MM.1S (cell line): Measurements from ENCODE around the gene APOBEC3G.
"Not testable (repeated sequence)": the region's sequence is repeated elsewhere in the genome, so short reads cannot be mapped to it uniquely, and the experiment has no call there.

Source experiments
- DNase-seq: peaks from one replicate; pipeline ENCODE4 v3.0.0-alpha.2; 2015
- H2AFZ ChIP-seq: fragments of 300-600 bp; sonication (generic); 2 replicates; pipeline ENCODE4 v1.6.0; 2016; ENCODE audit warnings: antibody characterized with exemption, low read length
- H3F3A ChIP-seq: fragments of 300-600 bp; sonication (generic); 2 replicates; pipeline ENCODE4 v1.6.1; 2016; ENCODE audit warnings: mild to moderate bottlenecking, antibody characterized with exemption, low read length, moderate library complexity, mixed read lengths; ENCODE audit not compliant: insufficient read depth
- H3K27ac ChIP-seq: fragments of 300-600 bp; sonication (generic); 2 replicates; pipeline ENCODE4 v1.5.1; 2016; ENCODE audit warnings: mild to moderate bottlenecking, low read length
- H3K27me3 ChIP-seq: fragments of 300-600 bp; sonication (generic); replicated peaks from 2 replicates; pipeline ENCODE4 v1.6.0; 2016; ENCODE audit warnings: low read length; ENCODE audit not compliant: insufficient read depth
- H3K36me3 ChIP-seq: fragments of 300-600 bp; sonication (generic); replicated peaks from 2 replicates; pipeline ENCODE4 v1.6.1; 2016; ENCODE audit warnings: mild to moderate bottlenecking, low read length, mixed read lengths; ENCODE audit not compliant: insufficient read depth
- H3K4me1 ChIP-seq: fragments of 300-600 bp; sonication (generic); 2 replicates; pipeline ENCODE4 v1.6.1; 2016; ENCODE audit warnings: low read length, mixed read lengths
- H3K4me2 ChIP-seq: fragments of 300-600 bp; sonication (generic); 2 replicates; pipeline ENCODE4 v1.6.0; 2016; ENCODE audit warnings: low read depth, low read length
- H3K4me3 ChIP-seq: fragments of 300-600 bp; sonication (generic); 2 replicates; pipeline ENCODE4 v1.5.1; 2016; ENCODE audit warnings: low read length, mixed read lengths
- H3K79me2 ChIP-seq: fragments of 300-600 bp; sonication (generic); 2 replicates; pipeline ENCODE4 v1.6.1; 2016; ENCODE audit warnings: mixed run types, low read length, mixed read lengths
- H3K9ac ChIP-seq: fragments of 300-600 bp; sonication (generic); 2 replicates; pipeline ENCODE4 v1.6.1; 2016; ENCODE audit warnings: low read length, mixed read lengths
- H3K9me2 ChIP-seq: fragments of 300-600 bp; sonication (generic); replicated peaks from 2 replicates; pipeline ENCODE4 v1.6.1; 2016; ENCODE audit warnings: mild to moderate bottlenecking, low read length, mixed read lengths; ENCODE audit not compliant: insufficient read depth
- H3K9me3 ChIP-seq: fragments of 300-600 bp; sonication (generic); replicated peaks from 2 replicates; pipeline ENCODE4 v1.6.1; 2016; ENCODE audit warnings: mild to moderate bottlenecking, low read length, mixed read lengths; ENCODE audit not compliant: insufficient read depth
- H4K20me1 ChIP-seq: fragments of 300-600 bp; sonication (generic); 2 replicates; pipeline ENCODE4 v1.6.1; 2016; ENCODE audit warnings: mild to moderate bottlenecking, low read length, moderate library complexity, mixed read lengths; ENCODE audit not compliant: insufficient read depth
- EZH2 ChIP-seq: fragments of 300-600 bp; sonication (generic); optimal IDR thresholded peaks from 2 replicates; pipeline ENCODE3; 2017; ENCODE audit warnings: low read depth, mild to moderate bottlenecking, antibody characterized with exemption, low read length, mixed read lengths
- EZH2phosphoT487 ChIP-seq: fragments of 300-600 bp; sonication (generic); IDR thresholded peaks from 2 replicates; pipeline ENCODE4 v1.6.1; 2018; ENCODE audit warnings: antibody characterized with exemption, low read length
- TF ChIP-seq, protein P1 (sequence below): fragments of 300-600 bp; sonication (generic); IDR thresholded peaks from 2 replicates; pipeline ENCODE4 v1.5.1; 2016; ENCODE audit warnings: antibody characterized with exemption, low read length, mixed read lengths

The APOBEC3G gene

DNA sequence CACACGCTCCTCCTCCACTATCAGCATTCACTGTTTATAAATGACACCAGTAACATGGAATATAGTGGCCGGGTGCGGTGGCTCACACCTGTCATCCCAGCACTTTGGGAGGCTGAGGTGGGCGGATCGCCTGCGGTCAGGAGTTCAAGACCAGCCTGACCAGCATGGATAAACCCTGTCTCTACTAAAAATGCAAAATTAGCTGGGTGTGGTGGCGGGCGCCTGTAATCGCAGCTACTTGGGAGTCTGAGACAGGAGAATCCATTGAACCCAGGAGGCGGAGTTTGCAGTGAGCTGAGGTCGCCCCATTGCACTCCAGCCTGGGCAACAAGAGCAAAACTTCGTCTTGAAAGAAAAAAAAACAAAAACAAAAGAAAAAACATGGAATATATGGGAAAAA lies 837 bp downstream of the APOBEC3G start:
- Histone ChIP-seq H3F3A (peaks cover 22% of the 10 kb centered on the region), H3K27ac (peak overlapping the region; percentile 70; the same call in 1 of the 2 replicates), H3K9ac (peak overlapping the region; percentile 76; the same call in 1 of the 2 replicates), H3K4me2 (peak overlapping the region; percentile 76), H3K4me1 (peaks cover 13% of the 10 kb centered on the region), H3K4me3 (peak overlapping the region; percentile 91), H3K79me2 (peaks cover 34% of the 10 kb centered on the region)
- H3K36me3 ChIP-seq, H3K27me3 ChIP-seq, H3K9me3 ChIP-seq, H4K20me1 ChIP-seq, H2AFZ ChIP-seq, DNase-seq, H3K9me2 ChIP-seq: not testable (repeated sequence)

DNA sequence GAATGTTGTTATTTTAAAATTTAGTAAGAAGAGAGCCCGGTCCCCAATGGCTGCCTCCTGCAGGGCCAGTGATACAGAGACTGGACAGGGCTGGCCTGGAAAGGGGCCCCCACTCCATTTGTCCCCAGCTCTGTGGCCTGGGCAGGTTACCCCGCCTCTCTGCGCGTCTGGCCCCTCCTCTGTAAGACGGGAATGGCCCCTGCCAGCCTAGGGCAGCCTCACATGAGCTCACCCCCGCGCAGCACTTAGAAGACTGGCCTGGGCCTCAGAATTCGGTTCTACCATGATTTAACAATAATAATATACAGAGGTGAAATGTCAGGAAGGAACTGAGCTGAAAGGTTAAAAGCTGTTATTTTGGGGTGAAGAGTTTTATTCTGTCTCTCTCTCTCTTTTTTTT lies 1.3 kb downstream of the APOBEC3G start:
- Histone ChIP-seq H3K4me1 (peaks cover 9% of the 10 kb centered on the region), H2AFZ (no peak overlapping the region), H3K27me3 (no peaks in the 10 kb centered on the region), H3F3A (peaks cover 18% of the 10 kb centered on the region), H3K27ac (no peak overlapping the region), H4K20me1 (no peaks in the 10 kb centered on the region), H3K9me2 (no peaks in the 10 kb centered on the region), H3K4me3 (0 out of 2 replicates have a peak overlapping the region, but pooled peaks have one; percentile 91), H3K9ac (no peak overlapping the region), H3K4me2 (peak overlapping the region; percentile 76; the same call in 1 of the 2 replicates), H3K36me3 (no peaks in the 10 kb centered on the region), H3K79me2 (peaks cover 34% of the 10 kb centered on the region), H3K9me3 (no peaks in the 10 kb centered on the region)
- DNase-seq = no peak
- TF ChIP-seq, protein P1, sequence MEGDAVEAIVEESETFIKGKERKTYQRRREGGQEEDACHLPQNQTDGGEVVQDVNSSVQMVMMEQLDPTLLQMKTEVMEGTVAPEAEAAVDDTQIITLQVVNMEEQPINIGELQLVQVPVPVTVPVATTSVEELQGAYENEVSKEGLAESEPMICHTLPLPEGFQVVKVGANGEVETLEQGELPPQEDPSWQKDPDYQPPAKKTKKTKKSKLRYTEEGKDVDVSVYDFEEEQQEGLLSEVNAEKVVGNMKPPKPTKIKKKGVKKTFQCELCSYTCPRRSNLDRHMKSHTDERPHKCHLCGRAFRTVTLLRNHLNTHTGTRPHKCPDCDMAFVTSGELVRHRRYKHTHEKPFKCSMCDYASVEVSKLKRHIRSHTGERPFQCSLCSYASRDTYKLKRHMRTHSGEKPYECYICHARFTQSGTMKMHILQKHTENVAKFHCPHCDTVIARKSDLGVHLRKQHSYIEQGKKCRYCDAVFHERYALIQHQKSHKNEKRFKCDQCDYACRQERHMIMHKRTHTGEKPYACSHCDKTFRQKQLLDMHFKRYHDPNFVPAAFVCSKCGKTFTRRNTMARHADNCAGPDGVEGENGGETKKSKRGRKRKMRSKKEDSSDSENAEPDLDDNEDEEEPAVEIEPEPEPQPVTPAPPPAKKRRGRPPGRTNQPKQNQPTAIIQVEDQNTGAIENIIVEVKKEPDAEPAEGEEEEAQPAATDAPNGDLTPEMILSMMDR = no peak
- no peak for TF ChIP-seq EZH2phosphoT487
- TF ChIP-seq EZH2 = no peak

DNA sequence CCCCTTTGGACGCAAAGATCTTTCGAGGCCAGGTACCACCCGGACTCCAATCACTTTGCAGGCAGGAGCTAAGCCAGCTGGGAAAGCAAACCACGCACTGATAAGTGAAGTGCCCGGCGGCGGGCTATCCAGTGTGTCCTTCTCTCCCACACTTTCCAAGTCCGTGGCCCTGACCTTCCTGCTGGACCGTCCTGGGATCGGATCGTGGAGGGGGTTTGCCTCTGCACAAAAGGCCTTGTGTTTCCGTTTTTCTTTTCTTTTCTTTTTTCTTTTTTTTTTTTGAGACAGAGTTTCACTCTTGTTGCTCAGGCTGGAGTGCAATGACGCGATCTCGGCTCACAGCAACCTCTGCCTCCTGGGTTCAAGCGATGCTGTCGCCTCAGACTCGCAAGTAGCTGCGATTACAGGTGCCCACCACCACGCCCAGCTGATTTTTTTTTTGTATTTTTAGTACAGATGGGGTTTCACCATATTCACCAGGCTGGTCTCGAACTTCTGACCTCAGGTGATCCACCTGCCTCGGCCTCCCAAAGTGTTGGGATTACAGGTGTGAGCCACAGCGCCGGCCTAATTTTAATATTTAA lies 2.1 kb downstream of the APOBEC3G start:
- not testable (repeated sequence) for H3K27me3 ChIP-seq, DNase-seq, H4K20me1 ChIP-seq, H2AFZ ChIP-seq, H3K27ac ChIP-seq, H3K36me3 ChIP-seq, H3K4me1 ChIP-seq, H3K4me3 ChIP-seq, H3K4me2 ChIP-seq, H3K9me2 ChIP-seq, H3F3A ChIP-seq, H3K9ac ChIP-seq, H3K9me3 ChIP-seq
- peaks cover 34% of the 10 kb centered on the region for H3K79me2 ChIP-seq

DNA sequence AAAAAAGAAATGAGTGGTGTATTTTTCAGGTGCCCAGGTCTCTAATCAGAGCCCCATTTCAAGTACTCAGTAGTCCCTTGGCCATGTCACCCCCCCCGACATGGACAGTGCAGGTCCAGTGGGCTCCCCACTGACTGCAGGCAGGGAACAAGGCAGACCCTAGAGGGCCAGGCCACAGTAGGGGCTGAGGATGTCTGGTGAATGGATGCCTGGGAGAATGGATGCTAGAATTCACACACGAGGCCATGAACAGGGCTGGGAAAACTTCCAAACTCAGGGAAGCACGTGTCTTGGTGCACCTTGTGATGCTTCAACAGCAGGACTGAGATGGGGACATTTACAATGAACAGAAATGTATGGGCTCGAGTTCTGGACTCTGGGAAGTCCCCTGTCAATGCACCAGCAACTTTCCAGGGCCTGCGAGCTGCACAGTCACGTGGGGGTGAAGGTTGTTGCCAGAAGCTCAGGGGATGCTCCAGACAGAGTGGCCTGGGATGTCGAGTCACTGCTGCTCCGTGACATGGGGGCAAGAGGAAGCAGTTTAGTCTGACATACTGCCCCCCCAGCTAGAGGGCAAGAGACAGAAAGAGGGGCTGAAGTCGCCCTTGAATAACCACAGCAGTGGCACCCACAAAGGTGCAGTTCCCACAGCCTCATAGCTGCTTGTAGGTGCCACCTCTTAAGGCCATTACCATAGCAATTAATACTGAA lies 3.1 kb downstream of the APOBEC3G start:
- Histone ChIP-seq H3K4me2 (no peak overlapping the region), H3K4me1 (0 out of 2 replicates have a peak, but pooled peaks cover 4% of the 10 kb centered on the region), H4K20me1 (no peaks in the 10 kb centered on the region), H2AFZ (no peak overlapping the region), H3K27ac (no peak overlapping the region), H3K9ac (no peak overlapping the region), H3K27me3 (no peaks in the 10 kb centered on the region), H3K36me3 (no peaks in the 10 kb centered on the region), H3K9me3 (no peaks in the 10 kb centered on the region), H3K4me3 (no peak overlapping the region), H3K9me2 (no peaks in the 10 kb centered on the region), H3K79me2 (peaks cover 34% of the 10 kb centered on the region), H3F3A (peaks cover 7% of the 10 kb centered on the region)
- TF ChIP-seq, protein P1 = no peak
- TF ChIP-seq EZH2phosphoT487 = no peak
- no peak for TF ChIP-seq EZH2
- no peak for DNase-seq
